ENCODE results near the gene NSRP1.
"Not testable (repeated sequence)": the region's sequence is repeated elsewhere in the genome, so short reads cannot be mapped to it uniquely, and the experiment has no call there.

Gene NSRP1, protein sequence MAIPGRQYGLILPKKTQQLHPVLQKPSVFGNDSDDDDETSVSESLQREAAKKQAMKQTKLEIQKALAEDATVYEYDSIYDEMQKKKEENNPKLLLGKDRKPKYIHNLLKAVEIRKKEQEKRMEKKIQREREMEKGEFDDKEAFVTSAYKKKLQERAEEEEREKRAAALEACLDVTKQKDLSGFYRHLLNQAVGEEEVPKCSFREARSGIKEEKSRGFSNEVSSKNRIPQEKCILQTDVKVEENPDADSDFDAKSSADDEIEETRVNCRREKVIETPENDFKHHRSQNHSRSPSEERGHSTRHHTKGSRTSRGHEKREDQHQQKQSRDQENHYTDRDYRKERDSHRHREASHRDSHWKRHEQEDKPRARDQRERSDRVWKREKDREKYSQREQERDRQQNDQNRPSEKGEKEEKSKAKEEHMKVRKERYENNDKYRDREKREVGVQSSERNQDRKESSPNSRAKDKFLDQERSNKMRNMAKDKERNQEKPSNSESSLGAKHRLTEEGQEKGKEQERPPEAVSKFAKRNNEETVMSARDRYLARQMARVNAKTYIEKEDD

DNA sequence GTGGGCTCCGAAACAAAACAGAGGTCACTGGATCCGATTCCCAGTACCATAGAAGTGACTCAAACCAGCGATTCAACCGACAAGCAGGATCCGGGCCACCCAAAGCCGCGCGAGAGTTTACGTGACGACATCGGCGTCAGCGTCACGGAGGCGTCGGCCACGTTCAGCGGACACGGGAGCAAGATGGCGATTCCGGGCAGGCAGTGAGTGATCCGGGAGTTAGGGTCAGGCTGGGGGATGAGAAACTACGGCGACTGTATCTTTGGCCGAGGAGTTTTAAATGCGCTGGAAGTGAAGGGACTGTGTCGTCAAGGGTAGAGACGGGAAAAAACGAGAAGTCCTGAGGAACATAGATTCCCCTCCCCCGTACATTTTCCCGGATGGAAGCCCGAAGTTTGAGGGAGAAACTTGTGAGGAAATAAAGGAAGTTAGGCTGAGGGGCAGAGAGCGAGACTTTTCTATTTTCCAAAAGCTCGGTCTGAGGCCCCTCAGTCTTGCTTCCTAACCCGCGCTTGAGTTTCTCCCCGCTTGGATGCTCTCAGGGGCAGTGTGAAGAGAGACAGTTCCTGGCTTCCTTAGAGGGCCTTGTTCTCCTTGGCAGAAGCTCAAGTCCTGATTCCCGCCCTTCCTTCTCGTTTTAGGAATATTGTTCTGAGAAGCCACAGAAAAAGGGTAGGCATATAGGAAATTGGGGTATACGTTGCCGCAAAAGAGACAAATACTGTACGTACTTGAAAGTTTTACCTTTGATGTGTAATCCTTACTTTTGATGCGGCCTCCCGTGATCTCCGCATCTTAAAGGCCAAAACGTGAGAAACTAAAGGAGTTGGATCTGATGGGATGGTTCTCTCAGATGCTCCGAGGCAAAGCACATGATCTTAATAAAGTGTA, at the start of gene NSRP1:
NSRP1 (plus strand) TSS at position 156 of the 891 bp plus-strand sequence; CDS start at position 184, 28 bp downstream.
- peak; percentile 98 for DNase-seq

DNA sequence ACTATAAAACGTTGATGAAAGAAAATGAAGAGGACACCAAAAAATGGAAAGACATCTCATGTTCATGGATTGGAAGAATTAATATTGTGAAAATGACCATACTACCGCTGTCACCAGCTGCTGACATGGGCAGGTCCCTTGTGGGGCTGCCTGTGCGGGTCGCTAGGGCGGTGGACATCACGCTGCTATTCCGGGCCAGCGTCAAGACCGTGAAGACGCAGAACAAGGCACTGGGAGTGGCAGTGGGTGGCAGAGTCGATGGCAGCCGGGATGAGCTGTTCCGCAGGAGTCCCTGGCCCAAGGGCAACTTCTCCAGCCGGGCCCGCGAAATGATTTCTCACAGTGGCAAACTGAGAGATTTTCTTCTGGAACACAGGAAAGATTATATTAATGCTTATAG, 48.2 kb upstream of the NSRP1 start:
- no peak for DNase-seq

DNA sequence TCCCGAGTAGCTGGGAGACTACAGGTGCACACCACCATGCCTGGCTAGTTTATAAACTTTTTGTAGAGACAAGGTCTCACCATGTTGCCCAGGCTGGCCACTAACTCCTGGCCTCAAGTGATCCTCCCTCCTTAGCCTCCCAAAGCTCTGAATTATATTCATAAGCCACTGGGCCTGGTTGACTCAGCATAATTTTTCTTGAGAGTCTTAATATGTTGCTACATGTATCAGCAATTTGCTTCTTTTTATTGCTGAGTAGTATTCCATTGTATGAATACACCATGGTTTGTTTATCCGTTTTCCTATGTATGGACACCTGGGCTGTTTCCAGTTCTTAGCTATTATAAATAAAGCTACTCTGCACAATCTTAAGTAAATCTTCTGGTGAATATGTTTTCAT, 42.4 kb upstream of the NSRP1 start:
- DNase-seq = no peak

DNA sequence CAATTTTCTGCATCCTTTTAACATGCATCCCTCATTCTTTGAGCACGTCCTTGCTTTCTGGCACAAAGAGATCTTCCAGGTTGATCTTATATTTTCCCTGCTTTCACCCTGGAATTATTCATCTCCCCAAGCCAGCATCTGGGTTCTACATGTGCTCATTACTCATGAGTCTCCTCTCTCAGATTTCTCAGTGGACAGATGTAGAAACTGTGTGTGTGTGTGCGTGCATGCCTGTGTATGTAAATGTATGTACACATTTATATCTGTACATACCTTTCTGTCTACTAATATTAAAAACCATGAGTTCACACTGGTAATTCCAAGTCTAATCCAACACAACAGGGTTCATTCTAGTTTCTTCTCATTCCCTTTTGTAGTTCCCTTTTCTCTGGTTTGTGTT, 41.9 kb upstream of the NSRP1 start:
- DNase-seq = no peak

DNA sequence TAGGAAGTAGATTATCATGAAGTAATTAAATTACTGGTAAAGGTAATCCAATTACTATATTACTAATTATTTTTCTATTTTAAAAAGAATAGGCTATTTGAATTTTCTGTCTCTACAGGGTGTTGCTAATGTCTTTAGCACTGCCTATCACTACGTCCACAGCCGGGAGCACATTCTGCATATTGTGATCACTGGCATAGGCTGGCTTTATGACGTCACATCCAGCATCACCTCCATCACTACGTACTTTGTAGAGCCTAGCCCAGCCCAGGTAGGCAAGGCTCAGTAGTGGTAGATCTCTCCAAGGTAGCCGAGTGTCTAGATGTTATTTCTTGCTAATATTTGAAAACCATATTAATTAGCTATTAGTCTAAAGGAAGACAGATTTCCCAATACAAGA, 33.8 kb upstream of the NSRP1 start:
- no peak for DNase-seq

DNA sequence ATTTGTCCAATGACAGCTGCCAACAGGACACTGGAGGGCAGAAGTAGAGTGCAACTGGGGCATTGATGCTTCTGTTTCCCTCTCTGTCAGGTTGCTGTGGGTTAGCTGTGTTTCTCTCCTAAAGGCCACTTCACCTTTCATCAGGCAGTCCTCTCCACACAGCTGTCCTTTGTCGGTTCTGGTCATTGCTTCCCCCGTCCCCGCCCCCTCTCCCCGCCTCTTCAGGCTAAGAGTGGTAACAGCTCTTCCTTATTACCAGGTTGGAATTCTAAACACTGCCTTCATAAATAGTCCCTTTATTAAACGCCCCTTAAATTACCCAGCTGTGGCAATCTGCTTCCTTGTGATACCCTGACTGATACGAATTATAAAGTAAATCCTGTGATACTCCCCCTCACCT, 31.8 kb upstream of the NSRP1 start:
- DNase-seq = no peak

DNA sequence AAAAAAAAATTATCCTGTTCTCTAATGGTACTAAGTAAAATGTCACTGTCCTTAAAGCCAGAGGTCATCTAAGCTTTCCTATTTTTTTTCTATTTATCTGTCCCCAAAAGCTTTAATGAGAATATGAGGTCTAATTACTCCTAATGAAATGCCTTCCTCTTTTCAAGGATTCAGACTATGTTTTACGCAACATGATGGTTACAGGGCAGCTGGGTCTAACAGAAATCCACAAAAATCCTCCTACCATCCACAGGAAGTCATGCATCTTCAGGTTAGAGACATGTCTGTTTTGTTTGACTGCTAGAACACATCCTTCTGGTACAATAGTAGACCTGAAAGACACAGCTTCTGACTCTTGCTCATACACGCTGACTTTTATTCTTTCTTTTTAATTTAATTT, 29.7 kb upstream of the NSRP1 start:
- DNase-seq = no peak

DNA sequence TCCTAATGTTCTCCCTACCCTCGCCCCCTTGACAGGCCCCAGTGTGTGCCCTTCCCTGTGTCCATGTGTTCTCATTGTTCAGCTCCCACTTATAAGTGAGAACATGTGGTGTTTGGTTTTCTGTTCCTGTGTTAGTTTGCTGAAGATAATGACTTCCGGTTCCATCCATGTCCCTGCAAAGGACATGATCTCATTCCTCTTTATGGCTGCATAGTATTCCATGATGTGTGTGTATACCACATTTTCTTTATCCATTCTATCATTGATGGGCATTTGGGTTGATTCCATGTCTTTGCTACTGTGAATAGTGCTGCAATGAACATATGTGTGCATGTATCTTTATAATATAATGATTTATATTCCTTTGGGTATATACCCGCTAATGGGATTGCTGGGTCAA, 29.2 kb upstream of the NSRP1 start:
- not testable (repeated sequence) for DNase-seq

DNA sequence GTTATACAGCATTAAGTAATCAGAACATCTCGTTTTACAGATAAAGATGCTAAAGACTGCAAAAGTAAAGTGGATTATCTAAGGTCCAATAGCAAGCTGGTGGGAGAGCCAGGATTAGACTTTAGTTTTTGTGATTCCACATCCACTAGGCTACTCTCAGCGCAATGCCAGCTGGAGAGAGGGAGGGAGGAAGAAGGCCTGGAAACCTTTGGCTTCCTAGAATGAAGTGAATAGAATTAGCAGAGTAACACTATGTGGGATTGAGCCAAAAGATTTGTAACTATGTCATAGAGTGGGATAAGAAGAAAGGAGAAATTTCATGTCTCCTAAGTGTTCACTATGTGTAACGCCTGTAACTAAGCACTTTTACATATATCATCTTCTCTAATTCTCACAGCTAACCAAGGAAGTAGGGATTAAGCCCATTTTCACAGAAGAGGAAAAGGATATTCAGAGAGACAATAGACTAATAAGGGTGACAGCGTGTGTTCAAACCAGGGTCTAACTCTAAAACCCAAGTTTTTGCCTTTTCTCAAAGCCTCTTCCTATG, 25.4 kb upstream of the NSRP1 start:
- no peak for DNase-seq

DNA sequence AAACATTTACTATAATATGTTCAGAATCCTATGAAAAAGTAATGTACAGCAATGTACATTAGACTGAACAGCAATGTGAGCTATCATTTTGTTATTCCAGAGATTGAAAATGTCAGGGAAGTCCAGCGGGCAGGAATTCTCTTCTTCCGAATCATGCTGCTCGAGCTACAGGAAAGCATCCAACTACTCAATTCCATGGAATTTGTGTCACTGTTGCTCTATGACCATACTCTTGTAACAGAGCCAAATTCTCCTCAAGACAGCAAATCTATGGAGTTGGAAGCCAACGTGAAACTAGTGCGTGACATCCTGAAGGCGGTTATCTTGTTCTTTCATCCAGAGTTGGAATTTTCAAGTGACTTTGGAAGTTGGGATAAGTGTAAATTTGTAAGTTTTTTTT, 24.8 kb upstream of the NSRP1 start:
- DNase-seq = no peak

DNA sequence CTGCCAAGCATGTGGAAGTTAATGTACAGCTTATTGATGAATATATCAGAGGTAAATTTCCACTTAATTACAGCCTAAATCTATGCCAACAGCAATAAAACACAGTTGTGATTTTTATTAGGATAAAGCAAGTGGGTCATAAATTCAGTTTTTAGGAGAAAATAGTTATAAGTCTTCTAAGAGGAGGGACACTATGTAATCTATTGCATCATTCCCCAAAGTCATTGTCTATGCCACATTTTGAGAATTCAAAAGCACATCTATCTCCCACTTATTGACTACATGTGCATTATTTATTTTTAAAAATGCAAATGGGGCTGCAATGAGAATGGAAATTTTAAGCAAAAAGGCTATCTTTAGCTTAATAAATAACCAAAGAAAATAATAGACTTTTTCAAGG, 23.7 kb upstream of the NSRP1 start:
- no peak for DNase-seq

DNA sequence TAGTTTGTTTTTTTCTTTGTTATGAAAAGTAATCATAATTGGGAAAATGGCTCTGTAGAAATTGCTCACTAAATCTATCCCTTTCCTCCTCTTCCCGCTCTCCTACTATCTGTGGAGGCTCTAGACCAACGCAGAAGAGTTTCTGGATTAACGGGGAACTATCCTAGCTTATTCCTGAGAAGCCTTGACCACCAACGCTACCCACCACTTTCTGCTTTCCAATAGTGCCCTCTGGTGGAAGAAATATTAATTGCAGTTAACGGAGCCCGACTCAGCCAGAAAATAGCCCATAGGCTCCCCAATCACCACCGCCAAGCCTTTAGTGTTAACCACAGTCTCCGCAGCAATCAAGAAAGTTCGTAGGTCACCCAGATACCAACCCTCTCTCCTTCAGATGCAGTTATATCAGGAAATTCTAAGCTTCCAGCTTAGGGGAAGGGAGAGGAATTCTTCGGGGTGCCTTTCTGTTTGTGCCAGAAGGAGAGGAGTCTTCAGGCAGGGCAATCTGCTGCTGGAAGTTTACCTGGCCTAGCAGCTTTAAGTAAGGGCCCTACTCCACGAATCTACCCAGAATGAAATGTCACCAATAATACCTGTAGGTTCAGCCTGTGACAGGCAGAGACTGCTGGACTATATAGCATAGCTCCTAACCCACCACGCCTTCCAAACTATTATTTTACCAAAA, 23.0 kb upstream of the NSRP1 start:
- DNase-seq = peak; percentile 53

DNA sequence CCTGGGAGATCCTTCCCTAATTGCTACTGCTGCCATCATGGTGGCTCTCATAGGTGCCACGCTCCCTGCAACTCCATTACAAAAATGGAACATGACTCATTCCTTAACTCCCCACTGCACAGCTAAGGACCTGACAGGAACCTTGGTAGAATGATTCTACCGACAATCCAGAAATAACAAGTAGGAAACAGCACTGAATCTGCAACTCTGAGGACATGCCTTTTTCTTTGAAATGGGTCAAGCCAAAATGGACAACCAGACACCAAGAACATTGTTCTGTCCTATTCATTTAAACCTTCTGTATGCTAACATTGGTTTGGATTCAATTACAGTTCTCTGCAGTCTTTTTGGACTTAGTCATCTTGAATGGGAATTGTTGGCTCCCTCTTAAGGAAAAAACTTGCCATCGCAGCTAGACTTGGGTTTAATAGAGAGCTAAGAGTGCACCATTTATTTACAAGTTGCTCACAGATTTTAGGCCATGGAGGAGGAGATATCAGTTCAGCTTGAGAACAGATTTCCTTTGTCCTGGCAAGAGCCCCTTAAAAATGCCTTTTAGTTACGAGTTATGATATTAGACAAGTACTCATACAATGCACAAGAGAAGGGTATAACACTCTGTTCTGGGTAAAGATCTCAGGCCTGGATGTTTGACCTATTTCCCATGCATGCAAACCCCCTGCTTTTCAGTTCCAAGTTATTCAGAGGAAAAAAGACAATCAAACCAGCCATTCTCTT, 20.9 kb upstream of the NSRP1 start:
- no peak for DNase-seq

DNA sequence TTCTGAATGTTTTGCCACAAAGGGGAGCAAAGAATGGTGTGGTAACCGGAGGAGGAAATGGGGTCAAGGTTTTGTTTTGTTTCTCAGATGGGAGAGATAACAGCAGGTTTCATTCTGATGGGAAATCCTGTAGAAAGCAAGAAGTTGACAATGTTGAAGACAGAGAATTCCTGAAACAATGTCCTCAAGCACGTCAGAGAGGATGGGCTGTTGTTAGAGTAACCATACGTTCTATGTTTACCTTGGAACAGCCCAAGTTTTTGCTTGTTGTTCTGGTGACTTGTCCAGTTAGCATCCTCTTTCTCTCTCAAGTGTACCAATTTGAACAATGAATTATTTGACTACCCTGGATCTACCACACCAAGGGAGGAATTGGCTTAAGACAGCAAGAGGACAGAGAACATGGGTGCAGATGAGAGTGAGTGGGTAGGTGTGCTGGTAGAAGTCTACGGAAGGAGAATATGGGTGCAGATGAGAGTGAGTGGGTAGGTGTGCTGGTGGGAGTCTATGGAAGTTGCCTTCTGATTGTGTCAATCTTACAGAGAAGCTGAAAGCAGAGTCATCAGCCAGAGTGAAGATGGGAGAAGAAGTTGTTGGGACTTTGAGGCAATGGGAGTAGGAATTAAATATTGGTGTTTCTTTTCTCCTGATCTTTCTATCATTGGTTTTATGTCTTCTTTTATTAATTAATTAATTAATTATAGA, 14.8 kb upstream of the NSRP1 start:
- no peak for DNase-seq

DNA sequence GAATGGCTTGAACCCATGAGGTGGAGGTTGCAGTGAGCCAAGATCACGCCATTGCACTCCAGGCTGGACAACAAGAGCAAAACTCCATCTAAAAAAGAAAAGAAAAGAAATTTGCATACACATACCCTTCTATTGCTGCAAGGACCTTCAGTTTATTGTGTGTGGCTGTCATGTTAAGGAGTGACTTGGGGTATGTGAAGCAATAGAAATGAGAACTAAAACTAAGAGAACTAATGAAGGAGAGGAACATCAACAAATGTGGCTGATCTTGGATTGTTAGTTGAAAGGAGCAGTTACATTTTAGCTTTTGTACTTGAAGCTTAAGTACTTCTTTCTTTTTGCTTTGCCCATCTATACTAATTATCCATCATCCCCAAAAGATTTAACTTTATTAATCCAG, 12.7 kb upstream of the NSRP1 start:
- DNase-seq = no peak

DNA sequence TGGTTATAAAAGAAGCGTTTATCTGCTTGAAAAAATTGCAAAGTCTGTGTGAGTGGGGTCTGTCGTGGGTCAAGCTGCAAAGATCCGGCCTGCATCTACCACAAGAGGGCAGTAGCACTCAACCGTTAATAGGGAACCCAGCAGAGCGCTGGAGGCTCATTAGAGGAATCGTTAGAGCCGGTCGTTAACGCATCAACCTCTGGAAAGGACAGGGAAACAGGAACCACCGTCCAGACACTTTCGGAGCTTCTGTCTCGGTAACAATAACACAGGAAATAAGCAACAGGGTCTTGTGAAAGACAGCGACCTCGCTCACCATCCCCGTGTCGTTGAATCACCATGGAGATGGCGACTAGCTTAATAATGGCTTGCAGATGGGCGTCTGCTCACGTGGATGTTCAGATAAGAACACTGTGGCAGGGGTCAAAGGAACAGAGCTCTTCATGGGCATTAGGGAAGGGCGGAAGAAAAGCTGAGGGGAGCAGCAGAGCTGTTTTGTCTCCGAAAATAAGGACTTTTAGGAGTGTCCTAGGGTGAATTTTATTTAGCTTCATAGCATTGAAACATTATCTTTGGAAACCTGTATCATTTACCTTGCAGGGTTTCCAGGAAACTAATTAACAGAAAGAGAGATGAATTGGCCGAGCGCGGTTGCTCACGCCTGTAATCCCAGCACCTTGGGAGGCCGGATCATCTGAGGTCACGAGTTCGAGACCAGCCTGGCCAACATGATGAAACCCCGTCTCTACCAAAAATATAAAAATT, 11.9 kb upstream of the NSRP1 start:
- DNase-seq = peak; percentile 86

DNA sequence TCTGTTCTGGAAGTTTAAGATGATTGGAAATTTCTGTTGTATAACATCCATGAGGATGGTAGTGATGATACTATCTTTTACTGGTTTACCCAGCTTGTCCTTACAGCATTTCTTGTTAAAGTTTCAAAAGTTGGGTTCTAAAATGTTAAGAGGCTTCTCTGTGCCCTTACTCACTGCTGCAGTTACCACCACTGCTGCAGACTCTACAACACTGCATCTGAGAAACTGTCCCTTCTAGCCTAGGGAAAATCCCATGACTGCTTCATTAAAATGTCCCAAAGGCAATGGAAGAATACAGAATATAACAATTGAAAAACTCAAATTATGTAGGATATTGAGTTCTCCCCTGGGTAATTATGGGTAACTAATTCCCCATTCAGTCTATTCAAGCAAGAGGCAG, 3.8 kb upstream of the NSRP1 start:
- DNase-seq = no peak

DNA sequence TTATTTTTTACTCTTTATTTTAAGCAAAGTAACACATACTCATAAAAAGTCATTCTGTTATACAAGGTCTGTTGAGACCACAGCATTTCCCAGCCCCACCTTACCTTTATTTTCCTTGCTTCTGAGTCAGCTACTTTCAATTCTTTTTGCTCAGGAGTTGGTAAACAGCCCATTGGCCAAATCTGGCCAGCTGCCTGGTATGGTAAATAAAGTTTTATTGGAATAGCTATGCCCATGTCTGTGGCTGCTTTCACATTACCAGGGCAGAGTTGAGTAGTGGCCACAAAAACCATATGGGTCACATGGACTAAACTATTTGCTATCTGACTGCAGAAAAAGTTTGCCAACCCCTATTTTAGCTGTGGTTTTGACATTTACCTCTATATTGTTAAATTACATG, 3.4 kb upstream of the NSRP1 start:
- DNase-seq = peak; percentile 29

DNA sequence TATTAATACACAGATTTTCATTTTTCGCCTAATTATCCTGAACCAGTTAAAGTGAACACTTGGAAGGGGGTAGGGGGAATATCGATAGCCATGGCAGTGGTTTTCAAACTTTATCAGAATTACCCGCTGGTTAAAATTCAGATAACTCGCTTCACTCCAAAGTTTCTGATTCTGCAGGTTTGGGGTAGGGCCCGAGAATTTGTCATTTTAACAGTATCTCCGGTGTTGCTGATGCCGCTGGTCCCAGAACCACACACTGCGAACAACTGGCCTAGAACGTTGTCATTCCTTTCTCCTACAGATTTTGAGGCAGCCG, 313 bp upstream of the NSRP1 start:
- no peak for DNase-seq

DNA sequence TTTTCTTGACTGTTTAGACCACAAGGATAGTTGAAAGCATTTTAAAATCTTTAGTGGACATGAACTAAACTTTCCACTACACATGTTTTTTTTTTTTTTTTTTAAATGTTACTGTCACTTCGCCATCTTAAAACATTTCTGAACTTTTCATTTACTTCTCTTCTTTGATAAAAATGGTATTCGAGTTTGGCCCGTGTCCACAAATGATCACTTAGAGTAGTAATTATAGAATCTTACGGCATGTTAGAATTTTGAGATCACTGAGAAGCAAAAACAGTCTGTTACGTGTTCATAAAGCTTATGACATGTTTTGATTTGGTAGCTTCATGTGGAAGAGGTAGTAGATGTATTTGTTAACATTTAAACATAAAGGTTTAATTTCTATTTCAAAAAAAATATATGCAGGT, 1.1 kb downstream of the NSRP1 start:
- DNase-seq = no peak

DNA sequence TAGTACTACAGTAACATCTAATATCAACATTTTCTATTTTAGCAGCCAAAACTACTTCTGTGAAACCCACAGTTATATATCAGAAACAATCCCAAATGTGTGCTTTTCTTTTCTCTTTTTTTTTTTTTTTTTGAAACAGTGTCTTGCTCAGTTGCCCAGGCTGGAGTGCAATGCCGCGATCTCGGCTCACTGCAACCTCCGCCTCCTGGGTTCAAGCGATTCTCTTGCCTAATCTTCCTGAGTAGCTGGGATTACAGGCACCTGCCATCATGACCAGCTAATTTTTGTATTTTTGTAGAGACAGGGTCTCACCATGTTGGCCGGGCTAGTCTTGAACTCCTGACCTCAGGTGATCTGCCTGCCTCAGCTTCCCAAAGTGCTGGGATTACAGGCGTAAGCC, 2.0 kb downstream of the NSRP1 start:
- DNase-seq = not testable (repeated sequence)

Data from femur (tissue), 1 donor.